OCI-LY3 (cell line): ENCODE data around the gene PHC3.

ENCODE experiments used
- CTCF ChIP-seq: fragments of 200-600, 300-600 bp; sonication (generic); IDR thresholded peaks from 2 replicates; pipeline ENCODE4 v1.5.1; 2014; ENCODE audit warnings: antibody characterized with exemption, low read length, low read depth
- EZH2phosphoT487 ChIP-seq: fragments of 200-600 bp; shearing (Covaris generic); IDR thresholded peaks from 2 replicates; pipeline ENCODE4 v1.6.1; 2018; ENCODE audit warnings: antibody characterized with exemption, mixed run types, low read depth

- TF ChIP-seq CTCF (no peak), EZH2phosphoT487 (no peak)
Observed at GRCh38 chr3:170052398-170052797, 129.1 kb downstream of the PHC3 start.
